Esophagus squamous epithelium (tissue), 4 donors: ENCODE results near the gene STXBP4.
A peak's percentile ranks its signal among the peaks of the same experiment; 100 is the strongest.

ENCODE experiments used
- POLR2A ChIP-seq, 4 donors: fragments of 450-650 bp; IDR thresholded peaks; one replicate each; pipeline ENCODE4 v1.6.1; 2017; ENCODE audit warnings: antibody characterized with exemption in 4 of 4, mild to moderate bottlenecking in 4 of 4, moderate library complexity in 3 of 4
- TF ChIP-seq, protein P1 (sequence below), 6 experiments: fragments of 450-650 bp in 4 of 6; fragments of 200-600 bp in 2 of 6; sonication (generic) in 2 of 6; IDR thresholded peaks; one replicate each; pipeline ENCODE4 v1.5.1; 2016 to 2019; ENCODE audit warnings: antibody characterized with exemption in 6 of 6, mild to moderate bottlenecking in 4 of 6, moderate library complexity in 4 of 6

- TF ChIP-seq, protein P1, sequence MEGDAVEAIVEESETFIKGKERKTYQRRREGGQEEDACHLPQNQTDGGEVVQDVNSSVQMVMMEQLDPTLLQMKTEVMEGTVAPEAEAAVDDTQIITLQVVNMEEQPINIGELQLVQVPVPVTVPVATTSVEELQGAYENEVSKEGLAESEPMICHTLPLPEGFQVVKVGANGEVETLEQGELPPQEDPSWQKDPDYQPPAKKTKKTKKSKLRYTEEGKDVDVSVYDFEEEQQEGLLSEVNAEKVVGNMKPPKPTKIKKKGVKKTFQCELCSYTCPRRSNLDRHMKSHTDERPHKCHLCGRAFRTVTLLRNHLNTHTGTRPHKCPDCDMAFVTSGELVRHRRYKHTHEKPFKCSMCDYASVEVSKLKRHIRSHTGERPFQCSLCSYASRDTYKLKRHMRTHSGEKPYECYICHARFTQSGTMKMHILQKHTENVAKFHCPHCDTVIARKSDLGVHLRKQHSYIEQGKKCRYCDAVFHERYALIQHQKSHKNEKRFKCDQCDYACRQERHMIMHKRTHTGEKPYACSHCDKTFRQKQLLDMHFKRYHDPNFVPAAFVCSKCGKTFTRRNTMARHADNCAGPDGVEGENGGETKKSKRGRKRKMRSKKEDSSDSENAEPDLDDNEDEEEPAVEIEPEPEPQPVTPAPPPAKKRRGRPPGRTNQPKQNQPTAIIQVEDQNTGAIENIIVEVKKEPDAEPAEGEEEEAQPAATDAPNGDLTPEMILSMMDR (IDR thresholded peaks at IDR 0.05): peak in 5 of 6 experiments; percentile 52 to 73 (median 62)
- no peak for TF ChIP-seq POLR2A (IDR thresholded peaks at IDR 0.05)
Observed at GRCh38 chr17:54992797-54993639, 24.5 kb downstream of the STXBP4 start.
